WTC11 (cell line): ENCODE results near the gene EAF2. TPM values are rescaled to one million over a fixed set of nuclear protein-coding genes. Genes with fewer than 3 reads are reported as not detected.

Source experiments
- ATAC-seq: fragments of 200-7000 bp; cut with Tn5 transposase; 2 replicates; pipeline ENCODE4 v1.10.0; 2021; ENCODE audit warnings: mild to moderate bottlenecking, moderate library complexity
- CTCF ChIA-PET: fragments of 300-600 bp; sonication (Branson Sonifier 250); formaldehyde crosslinking; loops from one replicate; lab custom pipeline; 2021; ENCODE audit warnings: antibody characterized with exemption; lab: Charles Lee
- POLR2A ChIA-PET: fragments of 350-600 bp; sonication (Branson Sonifier 250); formaldehyde crosslinking; loops from one replicate; lab custom pipeline; 2021; ENCODE audit warnings: antibody characterized with exemption; lab: Charles Lee
- DNase-seq: peaks from one replicate; pipeline ENCODE4 v3.0.0; 2021; ENCODE audit warnings: low spot score
- H3K27ac Mint-ChIP-seq: 2 replicates; pipeline ENCODE4 v1.8.0; 2021; ENCODE audit warnings: mixed read lengths
- H3K27me3 Mint-ChIP-seq: 2 replicates; pipeline ENCODE4 v1.8.0; 2021; ENCODE audit warnings: low read depth, mild to moderate bottlenecking, moderate library complexity, mixed read lengths
- H3K36me3 Mint-ChIP-seq: 2 replicates; pipeline ENCODE4 v1.8.0; 2021; ENCODE audit warnings: mixed read lengths
- H3K4me1 Mint-ChIP-seq: 2 replicates; pipeline ENCODE4 v1.8.0; 2022; ENCODE audit warnings: mixed read lengths
- H3K4me3 Mint-ChIP-seq: 2 replicates; pipeline ENCODE4 v1.8.0; 2021; ENCODE audit warnings: mild to moderate bottlenecking, moderate library complexity, mixed read lengths
- H3K9me3 Mint-ChIP-seq: 2 replicates; pipeline ENCODE4 v1.8.0; 2021; ENCODE audit warnings: mixed read lengths
- ATF1 ChIP-seq: sonication (generic); formaldehyde crosslinking; IDR thresholded peaks from 2 replicates; pipeline ENCODE4 v1.8.1; 2023; ENCODE audit warnings: mild to moderate bottlenecking, moderate library complexity, missing genetic modification reagents
- ATF3 ChIP-seq: sonication (generic); formaldehyde crosslinking; conservative IDR thresholded peaks from 2 replicates; pipeline ENCODE4 v1.8.1; 2022; ENCODE audit warnings: mild to moderate bottlenecking, missing genetic modification reagents
- CREB1 ChIP-seq: sonication (generic); formaldehyde crosslinking; IDR thresholded peaks from 2 replicates; pipeline ENCODE4 v1.8.0; 2023; ENCODE audit warnings: mild to moderate bottlenecking, missing genetic modification reagents
- CTCF ChIP-seq: fragments of 200-600 bp; IDR thresholded peaks from 2 replicates; pipeline ENCODE4 v1.8.0; 2022; ENCODE audit warnings: antibody characterized with exemption
- EMX1 ChIP-seq: fragments of 250-450 bp; sonication (Bioruptor Pico); IDR thresholded peaks from 2 replicates; pipeline ENCODE4 v1.8.0; 2021; ENCODE audit warnings: mild to moderate bottlenecking
- FOXJ3 ChIP-seq: sonication (generic); formaldehyde crosslinking; IDR thresholded peaks from 2 replicates; pipeline ENCODE4 v1.9.0; 2021; ENCODE audit warnings: missing genetic modification reagents, mild to moderate bottlenecking, borderline replicate concordance
- GTF2I ChIP-seq: fragments of 250-450 bp; sonication (Bioruptor Pico); conservative IDR thresholded peaks from 2 replicates; pipeline ENCODE4 v1.4.0; 2021; ENCODE audit warnings: mild to moderate bottlenecking
- HMGXB4 ChIP-seq: sonication (generic); formaldehyde crosslinking; IDR thresholded peaks from 2 replicates; pipeline ENCODE4 v1.8.1; 2023; ENCODE audit warnings: mild to moderate bottlenecking, moderate library complexity, missing genetic modification reagents
- MAX ChIP-seq: sonication (generic); formaldehyde crosslinking; IDR thresholded peaks from 2 replicates; pipeline ENCODE4 v1.8.0; 2022; ENCODE audit warnings: mild to moderate bottlenecking, missing genetic modification reagents
- MXD4 ChIP-seq: fragments of 250-450 bp; sonication (Bioruptor Pico); IDR thresholded peaks from 2 replicates; pipeline ENCODE4 v1.8.0; 2021; ENCODE audit warnings: mild to moderate bottlenecking, moderate library complexity, borderline replicate concordance
- PRDM15 ChIP-seq: sonication (generic); formaldehyde crosslinking; IDR thresholded peaks from 2 replicates; pipeline ENCODE4 v1.8.0; 2022; ENCODE audit warnings: missing genetic modification reagents
- PREB ChIP-seq: sonication (generic); formaldehyde crosslinking; IDR thresholded peaks from 2 replicates; pipeline ENCODE4 v1.8.1; 2022; ENCODE audit warnings: mild to moderate bottlenecking, missing genetic modification reagents, moderate library complexity, borderline replicate concordance
- SMAD3 ChIP-seq: sonication (generic); formaldehyde crosslinking; IDR thresholded peaks from 2 replicates; pipeline ENCODE4 v1.8.0; 2022; ENCODE audit warnings: missing genetic modification reagents, mild to moderate bottlenecking, borderline replicate concordance
- TEAD4 ChIP-seq: sonication (generic); formaldehyde crosslinking; IDR thresholded peaks from 2 replicates; pipeline ENCODE4 v1.8.0; 2022; ENCODE audit warnings: mild to moderate bottlenecking, missing genetic modification reagents
- ZNF121 ChIP-seq: sonication (generic); formaldehyde crosslinking; IDR thresholded peaks from 2 replicates; pipeline ENCODE4 v1.8.0; 2023; ENCODE audit warnings: missing genetic modification reagents
- ZNF138 ChIP-seq: sonication (generic); formaldehyde crosslinking; conservative IDR thresholded peaks from 2 replicates; pipeline ENCODE4 v1.8.1; 2022; ENCODE audit warnings: mild to moderate bottlenecking, moderate library complexity, missing genetic modification reagents
- ZNF281 ChIP-seq: sonication (generic); formaldehyde crosslinking; IDR thresholded peaks from 2 replicates; pipeline ENCODE4 v1.8.0; 2023; ENCODE audit warnings: mild to moderate bottlenecking, missing genetic modification reagents
- ZNF671 ChIP-seq: fragments of 250-450 bp; sonication (Bioruptor Pico); IDR thresholded peaks from 2 replicates; pipeline ENCODE4 v1.8.0; 2021; ENCODE audit warnings: mild to moderate bottlenecking
- total RNA-seq: library from RNA; stranded (reverse); gene quantifications from 3 replicates; pipeline ENCODE4 v1.2.3, GENCODE V29; 2021

The EAF2 gene
- total RNA-seq, 1 experiment from 2014 or later = 5.3 TPM

GRCh38 chr3:121822973-121823372 is 12.0 kb upstream of the EAF2 start:
- Mint-ChIP-seq H3K27me3 (no peaks in the 10 kb centered on the region), H3K4me1 (no peaks in the 10 kb centered on the region), H3K4me3 (no peak overlapping the region), H3K9me3 (peaks cover 9% of the 10 kb centered on the region), H3K27ac (no peak overlapping the region), H3K36me3 (peaks cover 60% of the 10 kb centered on the region)
- DNase-seq (no peak), ATAC-seq (no peak)
- ChIA-PET CTCF (no interaction called here), POLR2A (no interaction called here)
- TF ChIP-seq ZNF281 (CRISPR knock-in tag) (no peak), MXD4 (CRISPR knock-in tag) (no peak), ZNF138 (CRISPR knock-in tag) (no peak), MAX (no peak), ZNF121 (CRISPR knock-in tag) (no peak), HMGXB4 (CRISPR knock-in tag) (no peak), GTF2I (CRISPR knock-in tag) (no peak), ZNF671 (CRISPR knock-in tag) (no peak), FOXJ3 (CRISPR knock-in tag) (no peak), EMX1 (no peak), PRDM15 (CRISPR knock-in tag) (no peak), CTCF (no peak), SMAD3 (CRISPR knock-in tag) (no peak), TEAD4 (CRISPR knock-in tag) (no peak), ATF3 (CRISPR knock-in tag) (no peak), PREB (CRISPR knock-in tag) (no peak), ATF1 (CRISPR knock-in tag) (no peak), CREB1 (no peak)
